Fibroblast of skin of back (primary cell): ENCODE measurements around the gene ATP2C2.
A peak's percentile ranks its signal among the peaks of the same experiment; 100 is the strongest.
"Not testable (repeated sequence)": the region's sequence is repeated elsewhere in the genome, so short reads cannot be mapped to it uniquely, and the experiment has no call there.

ENCODE experiments used
- DNase-seq: peaks from one replicate; pipeline ENCODE4 v3.0.0-alpha.2; 2013

ATP2C2 gene

GRCh38 chr16:84421081-84421937 lies 53.0 kb downstream of the ATP2C2 start:
- no peak for DNase-seq

GRCh38 chr16:84421938-84422220 lies 53.5 kb downstream of the ATP2C2 start:
- DNase-seq, result no peak

DNA sequence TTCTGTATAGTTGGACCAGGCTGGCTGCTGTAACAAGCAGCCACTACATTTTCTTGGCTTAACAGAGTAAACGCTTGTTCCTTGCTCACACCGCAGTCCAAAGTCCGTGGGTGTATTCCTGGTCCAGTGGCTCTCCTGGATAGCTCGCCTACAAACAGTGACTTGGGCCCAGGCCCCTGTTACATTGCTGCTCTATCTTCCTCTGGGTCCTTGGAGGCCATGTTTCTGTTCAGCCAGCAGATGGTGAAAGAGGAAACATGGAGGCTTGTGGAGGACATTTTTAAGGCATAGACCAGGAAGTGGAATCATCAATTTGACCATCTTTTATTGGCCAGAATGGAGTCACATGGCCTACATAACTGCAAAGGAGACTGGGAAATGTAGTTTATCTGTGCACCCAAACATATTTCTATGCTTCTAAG lies 55.1 kb downstream of the ATP2C2 start:
- DNase-seq, result peak; percentile 50

DNA sequence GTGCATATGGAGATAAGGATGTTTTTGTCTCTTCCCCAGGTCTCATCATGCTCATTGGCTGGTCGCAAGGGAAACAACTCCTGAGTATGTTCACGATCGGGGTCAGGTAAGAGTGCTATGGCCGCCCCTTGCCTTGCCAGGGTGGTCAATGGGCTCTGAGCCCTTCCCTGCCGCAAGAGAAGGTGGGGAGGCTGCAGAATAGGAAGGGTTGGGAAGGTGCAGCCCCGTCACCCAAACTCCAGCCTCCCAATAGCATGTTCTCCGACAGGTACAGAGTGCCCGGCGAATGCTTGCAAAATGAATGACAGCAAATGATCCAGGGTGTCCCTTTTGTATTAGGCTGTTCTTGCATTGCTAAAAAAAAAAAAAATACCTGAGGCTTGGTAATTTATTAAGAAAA lies 57.4 kb downstream of the ATP2C2 start:
- no peak for DNase-seq

- DNase-seq, result no peak
Observed at GRCh38 chr16:84426804-84427203, 58.5 kb downstream of the ATP2C2 start.

DNA sequence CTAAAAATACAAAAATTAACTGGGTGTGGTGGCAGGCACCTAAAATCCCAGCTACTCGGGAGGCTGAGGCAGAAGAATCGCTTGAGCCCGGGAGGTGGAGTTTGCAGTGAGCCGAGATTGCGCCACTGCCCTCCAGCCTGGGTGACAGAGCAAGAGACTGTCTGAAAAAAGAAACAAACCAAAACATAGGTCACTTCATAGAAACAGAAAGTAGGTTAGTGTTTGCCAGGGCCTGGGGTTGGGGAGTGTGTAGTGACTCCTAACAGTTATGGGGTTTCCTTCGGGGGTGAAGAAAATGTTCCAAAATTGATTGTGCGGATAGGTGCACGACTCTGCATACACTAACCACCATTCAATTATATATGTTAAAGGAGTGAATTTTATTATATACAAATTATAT lies 59.2 kb downstream of the ATP2C2 start:
- DNase-seq, result no peak

- DNase-seq, result no peak
Observed at GRCh38 chr16:84430860-84431259, 62.5 kb downstream of the ATP2C2 start.

DNA sequence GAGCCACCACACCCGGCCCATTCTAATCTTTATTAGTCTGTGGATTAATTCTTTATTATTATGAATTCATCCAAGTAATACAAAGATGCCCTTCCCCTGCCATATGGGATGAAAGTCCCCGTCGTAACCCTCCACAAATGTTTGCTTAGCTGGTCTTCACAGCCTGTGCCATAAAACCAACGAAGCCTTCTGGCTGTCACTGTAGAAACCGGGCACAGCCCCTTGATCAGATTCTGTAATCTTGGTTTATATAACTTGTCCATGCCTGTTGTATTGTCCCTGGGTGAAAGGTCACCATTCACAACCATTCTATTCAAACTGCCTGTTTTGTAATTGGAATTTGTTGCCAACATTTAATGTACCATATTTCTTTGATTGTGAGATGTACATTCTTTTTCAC lies 66.5 kb downstream of the ATP2C2 start:
- no peak for DNase-seq

DNA sequence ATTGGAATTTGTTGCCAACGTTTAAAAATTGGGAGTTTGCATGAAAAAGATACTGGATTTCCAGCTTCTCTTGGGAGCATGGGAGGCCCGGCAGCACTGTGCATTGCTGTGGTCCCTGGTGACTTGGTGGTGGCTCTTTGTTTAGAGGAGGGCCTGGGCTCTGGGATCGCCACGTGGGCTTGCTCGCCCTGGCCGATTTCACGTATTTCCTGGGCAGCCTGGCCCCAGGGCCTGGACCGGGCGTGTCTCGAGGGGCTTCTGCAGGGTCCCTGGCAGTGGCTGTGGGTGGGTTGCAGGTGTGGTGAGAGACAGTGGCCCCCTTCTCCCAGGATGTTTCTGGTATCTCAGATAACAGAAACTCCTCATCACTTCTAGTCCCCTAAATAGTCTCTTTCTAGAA lies 67.9 kb downstream of the ATP2C2 start:
- no peak for DNase-seq

DNA sequence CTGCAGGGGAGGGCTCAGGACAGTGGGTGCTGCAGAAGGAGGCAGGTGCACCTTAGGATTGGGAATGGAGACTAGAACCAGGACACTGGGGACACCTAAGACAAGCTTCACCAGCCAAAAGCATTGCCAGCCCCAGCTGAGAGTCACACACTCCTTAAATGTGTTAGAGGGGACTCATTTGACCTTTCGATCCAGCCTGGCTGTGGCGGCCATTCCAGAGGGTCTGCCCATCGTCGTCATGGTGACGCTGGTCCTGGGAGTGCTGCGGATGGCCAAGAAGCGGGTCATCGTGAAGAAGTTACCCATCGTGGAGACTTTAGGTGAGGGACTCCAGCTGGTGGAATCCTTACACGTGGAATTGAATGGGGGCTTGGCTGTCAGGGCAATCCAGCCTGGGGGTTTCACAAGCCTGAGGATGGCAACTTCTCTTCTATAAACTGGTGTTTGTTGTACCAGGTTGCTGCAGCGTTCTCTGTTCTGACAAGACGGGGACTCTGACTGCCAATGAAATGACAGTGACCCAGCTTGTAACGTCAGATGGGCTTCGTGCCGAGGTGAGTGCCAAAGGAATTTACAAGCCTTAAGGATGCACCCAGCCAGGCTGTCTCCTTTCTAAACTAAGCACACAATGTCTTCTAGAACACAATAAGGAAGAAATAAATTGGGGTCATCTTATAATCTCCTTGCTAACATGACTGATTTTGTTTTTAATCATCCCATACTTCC lies 70.8 kb downstream of the ATP2C2 start:
- DNase-seq, result no peak

DNA sequence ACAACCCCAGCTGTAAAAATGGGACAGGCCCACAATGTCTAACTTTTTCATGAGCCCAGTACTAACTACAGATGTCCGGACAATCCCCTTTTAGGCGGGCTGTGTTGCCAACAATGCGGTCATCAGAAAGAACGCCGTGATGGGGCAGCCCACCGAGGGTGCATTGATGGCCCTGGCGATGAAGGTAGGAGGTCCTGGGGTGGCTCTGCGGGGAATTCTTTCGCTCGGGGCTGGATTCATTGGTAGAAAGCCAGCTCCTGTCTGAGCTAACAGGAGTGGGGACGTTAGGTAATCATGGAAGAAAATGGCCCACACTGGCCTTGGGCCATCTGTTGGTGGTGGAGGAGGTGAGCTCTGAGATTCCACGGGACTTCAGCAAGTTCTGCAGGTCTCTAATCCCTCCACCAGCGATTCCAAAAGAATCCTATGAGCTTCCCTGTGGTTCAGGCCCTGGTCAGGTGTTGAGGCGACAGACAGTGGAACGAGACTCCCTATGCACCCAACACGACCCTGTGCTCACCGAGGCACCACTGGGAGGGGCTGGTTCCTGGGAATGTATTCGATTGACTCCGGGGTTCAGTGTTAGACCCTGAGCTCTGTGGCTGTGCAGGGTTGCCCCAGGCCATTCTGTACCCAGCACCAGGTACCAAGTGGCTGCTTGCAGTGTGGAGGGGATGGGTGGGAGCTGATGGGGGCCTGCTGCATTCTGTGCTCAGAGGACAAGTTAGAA lies 74.2 kb downstream of the ATP2C2 start:
- no peak for DNase-seq

DNA sequence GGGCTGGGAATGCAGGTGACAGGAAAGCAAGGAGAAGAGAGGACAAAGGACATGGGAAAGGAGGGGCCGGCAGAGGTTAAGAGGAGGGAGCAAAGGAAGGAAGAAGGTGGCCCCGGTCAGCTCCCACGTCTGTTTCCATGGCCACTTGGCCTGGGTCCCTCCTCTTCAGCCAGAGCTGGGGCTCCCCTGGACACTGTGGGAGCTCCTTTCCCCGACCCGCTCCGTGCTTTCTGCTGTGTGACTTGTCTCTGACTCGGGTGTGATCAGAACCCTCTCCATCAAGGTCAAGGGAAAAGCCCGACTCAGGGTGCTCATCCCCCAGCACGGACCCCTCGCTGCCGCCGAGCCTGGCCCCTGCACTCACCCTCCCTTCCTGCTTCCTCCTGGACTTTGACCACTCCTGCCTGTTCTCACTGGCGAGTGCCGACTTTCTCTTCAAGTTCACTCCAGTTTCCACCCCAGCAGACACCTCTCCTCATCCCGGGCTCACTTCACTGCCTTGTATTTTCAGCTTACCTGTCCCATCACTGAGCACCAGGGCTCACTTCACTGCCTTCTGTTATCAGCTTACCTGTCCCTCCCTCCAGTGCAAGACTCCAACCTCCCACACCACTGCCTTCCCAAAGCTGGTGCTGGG lies 74.9 kb downstream of the ATP2C2 start:
- DNase-seq, result no peak

- DNase-seq, result no peak
Observed at GRCh38 chr16:84444476-84444875, 76.1 kb downstream of the ATP2C2 start.

DNA sequence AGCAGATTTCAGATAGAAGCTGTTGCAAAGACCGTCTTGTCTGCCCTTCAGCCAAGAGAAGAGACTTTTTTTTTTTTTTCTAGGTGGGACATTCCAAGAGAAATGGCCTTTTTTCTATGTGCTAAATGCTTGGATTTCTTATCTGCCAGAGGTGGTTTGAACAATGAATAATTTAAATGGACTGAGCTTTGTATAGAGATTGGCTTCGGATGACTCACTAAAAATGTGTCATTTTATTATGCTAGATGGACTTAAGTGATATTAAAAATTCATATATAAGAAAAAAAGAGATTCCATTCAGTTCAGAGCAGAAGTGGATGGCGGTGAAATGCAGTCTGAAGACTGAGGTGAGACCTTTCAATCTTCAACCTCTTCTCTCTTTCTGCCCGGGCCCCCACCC lies 77.7 kb downstream of the ATP2C2 start:
- DNase-seq, result peak; percentile 44

GRCh38 chr16:84446596-84447392 lies 78.5 kb downstream of the ATP2C2 start:
- DNase-seq, result peak; percentile 10

GRCh38 chr16:84448444-84448843 lies 80.1 kb downstream of the ATP2C2 start:
- DNase-seq, result no peak

- DNase-seq, result no peak
Observed at GRCh38 chr16:84449156-84450140, 81.1 kb downstream of the ATP2C2 start.

GRCh38 chr16:84450176-84450865 lies 82.0 kb downstream of the ATP2C2 start:
- no peak for DNase-seq

DNA sequence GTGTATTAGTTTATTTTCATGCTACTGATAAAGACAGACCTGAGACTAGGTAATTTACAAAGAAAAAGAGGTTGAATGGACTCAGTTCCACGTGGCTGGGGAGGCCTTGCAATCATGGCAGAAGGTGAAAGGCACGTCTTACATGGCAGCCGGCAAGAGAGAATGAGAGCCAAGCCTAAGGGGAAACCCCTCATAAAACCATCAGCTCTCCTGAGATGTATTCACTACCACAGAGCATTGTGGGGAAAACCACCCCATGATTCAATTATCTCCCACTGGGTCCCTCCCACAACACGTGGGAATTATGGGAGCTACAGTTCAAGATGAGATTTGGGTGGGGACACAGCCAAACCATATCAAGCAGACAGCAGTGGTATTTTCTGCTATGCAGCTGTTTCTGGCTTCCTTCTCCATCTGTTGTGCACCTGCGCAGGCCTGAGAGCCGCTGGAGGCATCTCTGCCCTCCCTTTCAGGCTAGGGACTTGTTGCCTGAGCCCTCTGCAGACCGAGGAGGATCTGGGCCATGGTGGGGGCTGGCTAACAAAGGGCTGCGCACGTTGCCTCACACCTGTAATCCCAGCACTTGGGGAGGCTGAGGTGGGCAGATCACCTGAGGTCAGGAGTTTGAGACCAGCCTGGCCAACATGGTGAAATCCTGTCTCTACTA lies 82.8 kb downstream of the ATP2C2 start:
- DNase-seq, result not testable (repeated sequence)

- no peak for DNase-seq
Observed at GRCh38 chr16:84451781-84452180, 83.4 kb downstream of the ATP2C2 start.
